Muscle layer of colon (tissue), 2 donors: ENCODE results near the gene AKR1C3.

Source experiments
- H3K27ac ChIP-seq: one replicate; pipeline ENCODE4 v1.7.0; 2013; ENCODE audit warnings: low read depth, mild to moderate bottlenecking, low read length, moderate library complexity
- H3K27me3 ChIP-seq, 2 donors: one replicate each; pipeline ENCODE4 v1.7.0; 2013; ENCODE audit warnings: low read length in 2 of 2, mild to moderate bottlenecking in 2 of 2; ENCODE audit not compliant: insufficient read depth in 2 of 2, control insufficient read depth in 1 of 2
- H3K36me3 ChIP-seq: one replicate; pipeline ENCODE4 v1.7.0; 2013; ENCODE audit warnings: mild to moderate bottlenecking, low read length; ENCODE audit not compliant: insufficient read depth
- H3K4me1 ChIP-seq: one replicate; pipeline ENCODE4 v1.7.0; 2013; ENCODE audit warnings: mild to moderate bottlenecking, low read length; ENCODE audit not compliant: insufficient read depth
- H3K4me3 ChIP-seq, 2 donors: one replicate each; pipeline ENCODE4 v1.7.0; 2013; ENCODE audit warnings: low read length in 2 of 2, low read depth in 1 of 2, mild to moderate bottlenecking in 1 of 2, moderate library complexity in 1 of 2
- H3K9ac ChIP-seq: one replicate; pipeline ENCODE4 v1.7.0; 2013; ENCODE audit warnings: low read length
- H3K9me3 ChIP-seq: one replicate; pipeline ENCODE4 v1.7.0; 2013; ENCODE audit warnings: mild to moderate bottlenecking, low read length
- donor health status: abdominal sarcoma.
- donor health status: Adenocarcinoma of cecum.

Gene AKR1C3

DNA sequence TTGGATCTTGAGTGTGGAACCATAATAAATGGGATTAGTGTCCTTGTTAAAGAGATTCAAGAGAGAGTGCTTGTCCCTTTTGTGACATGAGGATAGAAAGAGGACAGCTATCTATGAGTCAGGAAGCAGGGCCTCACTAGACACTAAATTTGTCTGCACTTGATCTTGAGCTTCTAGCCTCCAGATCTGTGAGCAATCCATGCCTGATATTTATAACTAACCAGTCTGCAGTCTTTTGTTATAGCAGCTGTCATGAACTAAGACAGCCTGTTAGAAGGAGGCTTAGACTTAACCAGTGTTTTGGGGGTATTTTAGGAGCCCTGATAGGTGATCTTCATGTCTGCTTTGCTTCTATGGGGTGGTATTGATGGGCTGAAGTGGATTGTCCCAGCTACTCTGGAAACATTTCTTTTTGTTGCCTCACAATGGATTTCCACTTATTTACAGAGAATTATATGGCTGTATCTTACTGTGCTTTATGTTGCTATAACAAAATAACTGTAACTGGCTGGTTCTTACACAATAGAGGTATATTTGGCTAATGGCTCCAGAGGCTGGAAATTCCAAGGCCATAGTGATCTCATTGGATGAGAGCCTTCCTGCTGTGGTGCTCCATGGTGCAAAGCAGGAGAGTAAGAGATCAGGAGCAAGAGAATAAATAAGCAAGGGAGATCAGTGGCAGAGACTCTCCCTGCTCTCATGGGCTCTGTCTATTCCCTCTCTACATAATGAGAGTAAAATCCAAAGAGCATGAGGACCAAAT, 23.4 kb upstream of the AKR1C3 start:
- no peaks in the 10 kb centered on the region for H3K9me3 ChIP-seq
- no peak overlapping the region for H3K9ac ChIP-seq
- H3K27me3 ChIP-seq = no peaks in the 10 kb centered on the region
- H3K27ac ChIP-seq = peak overlapping the region; percentile 7
- no peak overlapping the region for H3K4me3 ChIP-seq
- H3K4me1 ChIP-seq = peaks cover 19% of the 10 kb centered on the region
- H3K36me3 ChIP-seq = no peaks in the 10 kb centered on the region

DNA sequence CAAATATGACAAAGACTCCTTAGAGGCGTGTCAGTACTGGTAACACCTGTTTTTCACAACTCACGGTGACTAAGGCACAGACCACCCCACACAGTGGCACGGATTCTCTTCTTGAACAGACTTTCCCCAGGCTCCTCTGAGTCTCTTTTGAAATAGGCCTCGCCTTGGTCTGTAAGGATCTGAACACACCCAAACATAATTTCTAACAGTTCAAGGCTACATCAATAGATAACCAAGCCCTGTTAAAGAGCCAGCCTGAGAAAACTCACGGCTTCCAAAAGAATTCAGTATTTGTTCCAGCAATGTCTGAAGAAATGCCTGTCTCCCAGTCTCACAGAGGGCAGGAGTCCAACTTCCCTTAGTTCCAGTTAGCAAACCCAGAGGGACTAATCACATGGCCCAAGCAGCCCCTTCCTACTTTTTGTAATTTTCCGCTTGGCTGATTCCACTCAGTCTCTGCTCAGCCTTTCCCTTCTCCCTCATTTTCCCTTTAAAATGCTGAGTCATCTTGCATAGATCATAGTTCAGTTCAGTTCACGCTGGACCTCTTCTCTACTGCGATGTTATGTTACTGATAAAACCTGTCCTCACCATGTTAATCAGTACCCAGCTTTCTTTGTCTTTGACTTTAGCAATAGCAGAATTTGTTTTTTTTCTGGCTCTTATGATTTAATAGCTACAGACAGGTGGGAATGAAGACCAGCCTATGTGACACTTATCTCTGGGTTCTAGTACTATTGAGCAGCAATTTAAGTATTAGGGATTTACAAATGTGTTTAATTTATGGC, 22.6 kb upstream of the AKR1C3 start:
- Histone ChIP-seq H3K27me3 (no peaks in the 10 kb centered on the region), H3K9ac (no peak overlapping the region), H3K27ac (peak overlapping the region; percentile 7), H3K4me3 (no peak overlapping the region), H3K9me3 (no peaks in the 10 kb centered on the region), H3K4me1 (peaks cover 19% of the 10 kb centered on the region), H3K36me3 (no peaks in the 10 kb centered on the region)

DNA sequence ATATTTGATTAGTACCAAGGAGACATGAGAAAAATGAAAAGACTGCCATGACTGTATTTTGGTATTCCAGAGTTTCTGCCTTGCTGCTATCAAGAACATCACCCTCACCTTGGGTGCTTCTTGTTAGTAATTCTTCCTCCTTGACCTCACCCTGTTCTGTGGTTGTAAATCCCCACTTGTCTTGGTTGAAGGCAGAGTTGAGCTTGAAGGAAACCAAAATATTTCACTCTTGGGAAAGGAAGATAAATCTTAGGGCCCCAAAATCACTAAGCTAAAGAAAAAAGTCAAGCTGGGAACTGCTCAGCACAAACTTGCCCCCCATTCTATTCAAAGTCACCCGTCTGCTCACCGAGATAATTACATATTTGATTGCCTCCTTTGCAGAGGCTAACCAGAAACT, 20.6 kb upstream of the AKR1C3 start:
- Histone ChIP-seq H3K36me3 (no peaks in the 10 kb centered on the region), H3K27ac (no peak overlapping the region), H3K4me1 (peaks cover 19% of the 10 kb centered on the region), H3K4me3 (no peak overlapping the region), H3K9me3 (no peaks in the 10 kb centered on the region), H3K9ac (no peak overlapping the region), H3K27me3 (no peaks in the 10 kb centered on the region)

DNA sequence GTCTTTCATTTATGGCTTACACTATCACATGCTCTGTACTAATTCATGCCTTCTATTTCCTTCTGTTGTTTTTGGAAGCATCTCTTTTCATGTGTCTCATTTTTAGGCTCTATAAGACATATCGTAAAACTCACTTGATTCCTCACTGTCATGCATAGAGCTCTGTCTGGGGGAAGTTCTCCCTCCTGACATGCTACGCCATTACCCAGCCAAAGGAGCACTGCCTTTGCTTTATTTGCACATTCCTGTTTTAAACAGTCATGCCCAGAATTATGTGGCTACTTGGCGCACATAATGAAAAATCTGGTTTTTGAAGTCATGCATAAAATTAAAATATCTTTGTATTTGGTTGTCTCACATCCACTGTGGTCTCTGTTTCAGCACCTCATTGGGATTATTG, 17.6 kb upstream of the AKR1C3 start:
- no peak overlapping the region for H3K27ac ChIP-seq
- no peak overlapping the region for H3K4me3 ChIP-seq
- no peaks in the 10 kb centered on the region for H3K36me3 ChIP-seq
- H3K9ac ChIP-seq = no peak overlapping the region
- no peaks in the 10 kb centered on the region for H3K27me3 ChIP-seq
- peaks cover 9% of the 10 kb centered on the region for H3K4me1 ChIP-seq
- no peaks in the 10 kb centered on the region for H3K9me3 ChIP-seq

DNA sequence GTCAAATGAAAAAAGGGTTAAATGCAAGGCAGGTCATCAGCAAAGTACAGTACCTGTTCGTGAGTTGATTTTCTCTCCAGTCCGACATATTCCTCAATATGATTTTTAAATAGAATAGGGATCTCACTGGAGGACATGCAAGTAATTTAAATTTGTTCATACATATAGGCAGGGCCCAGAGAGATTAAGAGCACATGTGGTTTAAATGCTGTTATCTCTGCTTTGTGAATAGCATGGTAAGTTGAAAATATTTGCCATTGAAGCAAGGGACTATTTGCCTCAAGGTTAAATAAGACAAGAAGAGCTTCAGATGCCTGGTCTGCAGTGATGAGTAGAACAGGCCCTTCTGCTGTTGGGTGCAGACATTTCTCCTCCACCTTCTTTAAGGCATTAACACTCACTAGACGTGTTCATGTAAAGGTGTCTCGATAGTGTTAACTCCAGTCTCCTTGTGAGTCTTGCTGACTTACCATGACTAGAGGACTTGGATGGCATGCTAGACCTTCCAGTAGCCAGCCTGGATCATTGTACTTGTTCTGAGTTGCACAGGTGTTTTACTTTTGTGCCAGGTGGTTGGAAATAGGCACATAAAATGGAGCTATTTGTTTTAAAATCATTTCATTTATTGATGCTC, 15.6 kb upstream of the AKR1C3 start:
- H3K4me1 ChIP-seq = no peaks in the 10 kb centered on the region
- no peak overlapping the region for H3K4me3 ChIP-seq

DNA sequence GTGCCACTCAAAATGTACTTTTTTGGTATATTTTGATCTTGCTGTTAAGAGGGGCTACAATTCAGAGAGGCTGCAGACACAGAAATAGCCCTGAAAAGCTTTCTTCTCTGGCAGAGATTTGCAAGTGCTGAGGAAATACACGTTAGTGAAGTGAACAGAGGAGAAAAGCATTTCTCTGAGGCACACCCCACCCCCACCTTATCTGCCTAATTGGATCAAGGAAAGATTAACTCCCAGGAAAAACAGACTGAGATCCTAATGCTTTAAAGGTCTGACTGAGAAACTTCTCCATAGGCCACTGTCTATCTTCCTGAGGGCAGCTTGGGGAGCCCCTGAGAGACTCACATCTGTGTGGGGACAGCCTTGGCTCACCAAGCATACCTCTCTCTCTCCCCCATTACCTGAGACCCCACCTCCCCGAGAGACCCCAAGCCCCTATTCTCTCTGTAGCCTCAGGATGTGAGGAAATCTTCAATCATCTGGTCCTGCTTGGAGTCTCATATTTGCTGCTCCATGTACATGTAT, 14.8 kb upstream of the AKR1C3 start:
- Histone ChIP-seq H3K4me1 (no peaks in the 10 kb centered on the region), H3K27me3 (no peaks in the 10 kb centered on the region), H3K9ac (no peak overlapping the region), H3K36me3 (no peaks in the 10 kb centered on the region), H3K9me3 (no peaks in the 10 kb centered on the region), H3K4me3 (no peak overlapping the region), H3K27ac (no peak overlapping the region)

More for the DNA sequence above, 15.6 kb upstream of the AKR1C3 start:
- Histone ChIP-seq H3K27me3 (no peaks in the 10 kb centered on the region), H3K9ac (no peak overlapping the region), H3K36me3 (no peaks in the 10 kb centered on the region), H3K9me3 (no peaks in the 10 kb centered on the region), H3K27ac (no peak overlapping the region)

DNA sequence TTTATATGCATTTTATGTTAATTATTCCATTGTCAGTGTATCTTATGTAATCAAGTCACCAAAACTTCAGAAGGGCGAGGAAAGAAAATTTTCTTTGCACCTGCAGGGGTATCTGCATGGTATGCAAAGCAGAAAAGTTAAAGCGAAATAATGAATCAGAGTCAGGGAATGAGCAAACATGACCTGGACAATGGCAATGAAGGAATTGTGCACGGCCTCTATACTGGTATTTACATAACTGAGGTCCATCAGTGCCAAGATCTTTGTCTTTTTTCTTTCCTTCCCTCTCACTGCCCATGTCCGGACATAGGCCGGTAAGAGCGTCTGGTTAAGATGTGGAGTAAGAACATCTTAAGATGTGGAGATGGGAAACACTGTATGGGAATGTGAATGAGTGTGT, 14.4 kb upstream of the AKR1C3 start:
- no peaks in the 10 kb centered on the region for H3K9me3 ChIP-seq
- H3K27ac ChIP-seq = no peak overlapping the region
- no peak overlapping the region for H3K9ac ChIP-seq
- no peaks in the 10 kb centered on the region for H3K36me3 ChIP-seq
- no peaks in the 10 kb centered on the region for H3K27me3 ChIP-seq
- no peaks in the 10 kb centered on the region for H3K4me1 ChIP-seq
- no peak overlapping the region for H3K4me3 ChIP-seq

DNA sequence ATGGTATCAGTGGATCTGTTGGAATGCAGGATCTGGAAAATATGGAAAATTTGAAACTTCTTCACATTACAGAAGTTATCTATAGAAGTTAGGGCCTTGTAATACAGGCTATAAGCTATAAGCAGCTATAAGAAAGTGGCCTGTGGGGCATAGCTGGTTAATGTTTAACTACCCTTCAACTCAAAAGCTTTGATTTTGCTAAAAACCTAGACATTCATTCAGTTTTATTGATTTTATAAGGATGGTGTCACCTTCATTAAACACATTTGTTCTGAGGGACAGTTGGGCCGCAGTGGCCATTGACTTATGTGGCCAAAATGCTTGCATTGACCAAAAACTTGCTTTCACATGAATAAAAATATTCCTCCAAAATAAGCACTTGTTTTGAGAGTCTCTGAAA, 13.1 kb upstream of the AKR1C3 start:
- Histone ChIP-seq H3K36me3 (no peaks in the 10 kb centered on the region), H3K9me3 (no peaks in the 10 kb centered on the region), H3K27ac (no peak overlapping the region)

DNA sequence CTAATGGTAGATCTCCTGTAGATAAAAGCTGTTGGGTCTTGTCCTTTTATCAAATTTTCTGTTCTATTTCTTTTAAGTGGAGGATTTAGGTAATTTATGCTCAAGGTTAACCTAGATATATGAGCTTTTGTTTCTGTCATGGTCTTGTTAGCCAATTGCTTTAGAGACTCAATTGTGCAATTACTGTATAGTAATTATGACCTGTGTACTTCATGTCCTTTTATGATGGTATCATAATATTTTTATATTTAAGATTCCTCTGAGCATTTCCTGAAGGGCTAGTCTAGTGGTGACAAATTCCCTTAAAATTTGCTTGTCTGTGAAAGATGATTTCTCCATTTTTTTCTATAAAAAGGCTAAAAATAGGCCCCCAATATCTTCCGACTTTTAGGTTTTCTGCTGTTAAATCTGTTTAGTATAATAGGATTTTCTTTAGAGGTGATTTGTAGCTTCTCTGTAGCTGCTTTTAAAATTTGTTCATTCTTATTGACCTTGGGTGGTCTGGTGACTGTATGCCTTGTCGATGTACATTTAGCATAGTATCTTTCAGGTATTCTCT, 5.4 kb upstream of the AKR1C3 start:
- Histone ChIP-seq H3K27me3 (no peaks in the 10 kb centered on the region), H3K9ac (no peak overlapping the region), H3K4me1 (no peaks in the 10 kb centered on the region), H3K4me3 (no peak overlapping the region), H3K9me3 (no peaks in the 10 kb centered on the region), H3K27ac (no peak overlapping the region), H3K36me3 (no peaks in the 10 kb centered on the region)

More for the DNA sequence above, 13.1 kb upstream of the AKR1C3 start:
- no peak overlapping the region for H3K9ac ChIP-seq
- H3K4me3 ChIP-seq = no peak overlapping the region
- H3K4me1 ChIP-seq = no peaks in the 10 kb centered on the region
- no peaks in the 10 kb centered on the region for H3K27me3 ChIP-seq

DNA sequence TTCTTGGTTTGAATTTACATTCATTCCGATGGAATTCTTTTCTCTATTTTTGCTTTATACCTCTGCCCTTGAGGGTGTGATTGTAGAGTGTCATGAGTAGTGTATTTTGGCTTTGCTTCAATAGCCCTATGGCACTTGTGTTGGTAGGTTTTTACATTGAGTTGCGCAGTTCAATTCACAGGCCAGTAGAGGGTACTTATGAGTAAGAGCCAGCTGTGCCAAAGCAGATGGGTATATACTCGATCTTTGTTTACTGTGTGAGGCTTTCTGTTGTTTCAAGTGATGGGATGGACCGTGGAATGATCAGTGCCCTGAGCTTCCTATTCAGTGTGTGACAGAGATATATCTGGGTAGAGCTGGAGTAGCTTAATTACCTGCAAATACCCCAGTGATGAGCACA, 4.3 kb upstream of the AKR1C3 start:
- no peaks in the 10 kb centered on the region for H3K4me1 ChIP-seq
- H3K27me3 ChIP-seq = no peaks in the 10 kb centered on the region
- no peaks in the 10 kb centered on the region for H3K36me3 ChIP-seq
- H3K27ac ChIP-seq = no peak overlapping the region
- H3K4me3 ChIP-seq = no peak overlapping the region
- no peaks in the 10 kb centered on the region for H3K9me3 ChIP-seq
- H3K9ac ChIP-seq = no peak overlapping the region

DNA sequence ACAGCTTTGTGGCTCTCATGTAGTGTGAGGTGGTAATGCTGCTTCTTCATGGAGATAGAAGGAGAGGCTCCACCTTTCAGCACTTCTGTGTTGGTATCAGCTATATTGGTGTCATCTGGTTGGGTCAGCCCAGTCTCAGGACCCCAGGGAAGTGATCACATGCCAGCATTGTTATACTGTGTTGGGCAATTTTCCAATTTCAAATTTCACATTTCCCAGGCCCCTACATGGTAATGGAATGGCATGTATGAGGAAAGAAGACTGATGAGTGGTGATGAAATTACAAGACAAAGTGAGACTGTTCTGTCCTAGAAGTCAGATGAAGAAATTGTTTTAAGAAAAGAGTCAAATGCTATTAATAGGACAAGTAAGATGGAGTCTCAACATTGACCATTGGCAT, 3.7 kb upstream of the AKR1C3 start:
- Histone ChIP-seq H3K9me3 (no peaks in the 10 kb centered on the region), H3K4me1 (no peaks in the 10 kb centered on the region), H3K9ac (no peak overlapping the region), H3K27ac (no peak overlapping the region), H3K4me3 (no peak overlapping the region), H3K27me3 (no peaks in the 10 kb centered on the region), H3K36me3 (no peaks in the 10 kb centered on the region)
